Measurements from ENCODE around the gene TM6SF1. TPM values are rescaled to one million over a fixed set of nuclear protein-coding genes. Genes with fewer than 3 reads are reported as not detected.

Gene TM6SF1
- total and polyA plus RNA-seq, 2 of the 4 experiments (the other 2 are of a cell fraction): 1.6 to 1.9 TPM

DNA sequence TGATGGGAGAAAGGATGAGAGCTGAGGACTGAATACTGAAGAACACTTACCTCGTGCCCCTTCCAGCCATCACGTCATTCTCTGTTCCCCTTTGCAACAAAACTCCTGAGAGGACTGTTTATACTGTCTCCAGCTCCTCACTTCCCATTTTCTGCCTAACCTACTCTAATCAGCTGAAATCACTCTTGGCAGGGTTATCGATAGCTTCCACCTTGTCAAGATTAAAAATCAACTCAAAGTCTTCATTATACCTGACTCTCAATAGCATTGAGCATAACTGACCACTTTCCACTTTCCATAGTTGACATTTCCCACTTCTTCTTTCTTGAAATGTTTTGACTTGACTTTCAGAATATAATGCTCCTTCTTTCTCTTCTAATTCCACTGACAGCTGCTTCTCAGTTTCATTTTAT is 44.7 kb upstream of the TM6SF1 start:
- Histone ChIP-seq H3K23ac (ENCODE audit: low read depth, low read length) (peak overlapping the region; percentile 35), H2BK20ac (ENCODE audit: low read depth, low read length) (no peak overlapping the region), H2BK15ac (ENCODE audit: low read depth, low read length) (no peak overlapping the region), H3K56ac (ENCODE audit: extremely low read depth, insufficient read depth, low read length) (no peak overlapping the region), H3K9ac (ENCODE audit: low read depth, low read length) (no peak overlapping the region), H3K14ac (replicated peaks; ENCODE audit: low read depth, low read length) (no peak overlapping the region), H2BK120ac (ENCODE audit: low read depth, low read length) (no peak overlapping the region), H4K5ac (ENCODE audit: low read depth, low read length) (no peak overlapping the region), H3K4me1 (ENCODE audit: control insufficient read depth, insufficient read depth, low read length) (peaks cover 10% of the 10 kb centered on the region), H2BK5ac (ENCODE audit: low read depth, low read length, poor library complexity, severe bottlenecking) (no peak overlapping the region), H2AK9ac (replicated peaks; ENCODE audit: low read depth, low read length, poor library complexity) (no peak overlapping the region), H3K79me1 (ENCODE audit: low read depth in 1 of 2, low read length in 2 of 2) (peaks cover 25 to 54% of the 10 kb centered on the region in 2 experiments), H2AFZ (replicated peaks; ENCODE audit: low read length, poor library complexity) (no peak overlapping the region), H4K20me1 (ENCODE audit: insufficient read depth, low read length) (peaks cover 67% of the 10 kb centered on the region), H4K91ac (ENCODE audit: insufficient read depth, low read depth, low read length) (no peak overlapping the region), H3K36me3 (ENCODE audit: control insufficient read depth, insufficient read depth, low read length) (peaks cover 4% of the 10 kb centered on the region; the same call in 1 of the 2 replicates), H3K27me3 (ENCODE audit: control insufficient read depth, insufficient read depth, low read length) (no peaks in the 10 kb centered on the region), H4K8ac (ENCODE audit: low read depth in 2 of 2, low read length in 2 of 2) (no peak overlapping the region), H3K9me1 (ENCODE audit: insufficient read depth, low read length) (peaks cover 21% of the 10 kb centered on the region), H3K4me2 (ENCODE audit: low read depth, low read length) (no peak overlapping the region), H3K9me3 (ENCODE audit: control insufficient read depth, insufficient read depth, low read length) (no peaks in the 10 kb centered on the region), H3K27ac (ENCODE audit: insufficient read depth, low read length) (no peak overlapping the region), H3K4ac (ENCODE audit: low read depth, low read length) (no peak overlapping the region), H3K4me3 (ENCODE audit: insufficient read depth, low read depth, low read length) (no peak overlapping the region), H2AK5ac (ENCODE audit: low read depth, low read length) (no peak overlapping the region), H3K18ac (ENCODE audit: low read depth, low read length) (no peak overlapping the region)
- WGBS, 2 experiments (ENCODE audit: extremely low coverage in 2 of 2, insufficient read length in 1 of 2): 88% methylated on average over 1 of the region's 3 CpGs; no CpG with 5 or more reads in 1 of the 2 experiments
- BruUV-seq (replicated peaks): no TSS peak
- in situ Hi-C loops (cut with MboI; ENCODE audit: low sequenced_read_pairs) (loop anchor here (5.0 kb wide), 1 partner anchor 40 kb away; no protein-coding TSS in a partner anchor), intact Hi-C loops (cut with micrococcal nuclease) (no loop called here), dilution Hi-C loops (cut with HindIII; ENCODE audit: low sequenced_read_pairs, unreplicated experiment) (no loop called here)
- ATAC-seq (ENCODE audit: low read depth) (no peak), DNase-seq (no peak)
- POLR2A ChIA-PET (ENCODE audit: unreplicated experiment): no interaction called here
- TF ChIP-seq RAD21 (IDR thresholded peaks at IDR 0.05; ENCODE audit: low read length) (no peak), CHD1 (IDR thresholded peaks at IDR 0.05; ENCODE audit: low read depth, low read length) (no peak), CEBPB (IDR thresholded peaks at IDR 0.05; ENCODE audit: low read depth, low read length) (no peak), RFX5 (IDR thresholded peaks at IDR 0.05; ENCODE audit: low read depth, low read length) (no peak)
- CTCF ChIA-PET: no interaction called here
